Right atrium auricular region (tissue), 2 donors: ENCODE results near the gene SATB1. TPM values are rescaled to one million over a fixed set of nuclear protein-coding genes. Genes with fewer than 3 reads are reported as not detected.
"Not testable (repeated sequence)": the region's sequence is repeated elsewhere in the genome, so short reads cannot be mapped to it uniquely, and the experiment has no call there.

Experiments used
- DNase-seq: peaks from one replicate; pipeline ENCODE4 v3.0.0-alpha.2; 2019; ENCODE audit warnings: low spot score
- H3K27ac ChIP-seq, 2 donors: fragments of 200-600 bp; sonication (generic); 1 replicate in 1 of 2; 2 replicates in 1 of 2; pipeline ENCODE4 v1.5.1; 2016 to 2019
- H3K27me3 ChIP-seq, 2 donors: fragments of 200-600 bp; sonication (generic); one replicate each; pipeline versions ENCODE4 v1.5.1 to v1.6.0; 2017 to 2019
- H3K36me3 ChIP-seq: fragments of 200-600 bp; sonication (generic); one replicate; pipeline ENCODE4 v1.5.1; 2016
- H3K4me1 ChIP-seq, 2 donors: fragments of 200-600 bp; sonication (generic); one replicate each; pipeline versions ENCODE4 v1.5.1 to v1.6.0; 2017 to 2019
- H3K4me3 ChIP-seq, 2 donors: fragments of 200-600 bp; sonication (generic); 1 replicate in 1 of 2; 2 replicates in 1 of 2; pipeline ENCODE4 v1.5.1; 2017 to 2019; ENCODE audit warnings: mild to moderate bottlenecking in 1 of 2, moderate library complexity in 1 of 2
- H3K9me3 ChIP-seq, 2 donors: fragments of 200-600 bp; sonication (generic); one replicate each; pipeline ENCODE4 v1.5.1; 2019
- total RNA-seq, 2 donors: library from RNA; depleted of rRNA; stranded (reverse); fragments of >200 nt; gene quantifications; one replicate each; pipeline ENCODE4 v1.1.0, GENCODE V29; 2016
- TF ChIP-seq, protein P1 (sequence below), 2 donors: fragments of 200-600 bp; sonication (generic); IDR thresholded peaks; one replicate each; pipeline ENCODE4 v1.5.1; 2019; ENCODE audit warnings: antibody characterized with exemption in 2 of 2

SATB1 gene
- total RNA-seq, 2 donors from 2014 or later: 41.6 to 45.2 TPM

DNA sequence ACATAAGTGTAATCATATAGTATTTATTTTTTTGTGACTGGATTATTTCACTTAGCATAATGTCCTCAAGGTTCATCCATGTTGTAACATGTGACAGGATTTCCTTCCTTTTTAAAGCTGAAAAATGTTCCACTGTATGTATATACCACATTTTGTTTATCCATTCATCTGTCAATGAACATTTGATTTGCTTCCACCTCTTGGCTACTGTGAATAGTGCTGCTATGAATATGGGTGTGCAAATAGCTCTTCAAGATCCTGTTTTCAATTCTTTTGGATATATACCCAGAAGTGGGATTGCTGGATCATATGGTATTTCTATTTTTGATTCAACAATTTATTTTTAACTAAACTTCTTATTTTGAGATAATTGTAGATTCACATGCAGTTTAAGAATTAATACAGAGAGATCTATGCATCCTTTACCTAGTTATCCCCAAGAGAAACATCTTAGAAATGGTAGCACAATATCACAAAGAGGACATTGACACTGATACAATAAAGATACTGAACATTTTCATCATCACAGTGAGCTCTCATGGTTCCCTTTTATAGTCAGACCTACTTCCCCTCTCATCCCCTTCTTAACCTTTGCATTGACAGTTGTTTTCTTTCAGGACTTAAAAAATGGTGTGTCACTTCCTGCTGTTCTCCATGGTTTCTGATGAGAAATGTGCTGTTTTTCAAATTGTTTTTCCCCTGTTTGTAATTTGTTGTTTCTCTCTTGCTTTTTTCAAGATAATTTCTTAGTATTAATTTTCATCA lies 90.1 kb downstream of the SATB1 start:
- Histone ChIP-seq H3K36me3 (no peaks in the 10 kb centered on the region), H3K4me1 (peaks cover 0 to 4% of the 10 kb centered on the region in 2 donors), H3K27me3 (no peaks in the 10 kb centered on the region), H3K27ac (no peak overlapping the region), H3K9me3 (no peaks in the 10 kb centered on the region), H3K4me3 (no peak overlapping the region)
- no peak for DNase-seq
- TF ChIP-seq, protein P1, sequence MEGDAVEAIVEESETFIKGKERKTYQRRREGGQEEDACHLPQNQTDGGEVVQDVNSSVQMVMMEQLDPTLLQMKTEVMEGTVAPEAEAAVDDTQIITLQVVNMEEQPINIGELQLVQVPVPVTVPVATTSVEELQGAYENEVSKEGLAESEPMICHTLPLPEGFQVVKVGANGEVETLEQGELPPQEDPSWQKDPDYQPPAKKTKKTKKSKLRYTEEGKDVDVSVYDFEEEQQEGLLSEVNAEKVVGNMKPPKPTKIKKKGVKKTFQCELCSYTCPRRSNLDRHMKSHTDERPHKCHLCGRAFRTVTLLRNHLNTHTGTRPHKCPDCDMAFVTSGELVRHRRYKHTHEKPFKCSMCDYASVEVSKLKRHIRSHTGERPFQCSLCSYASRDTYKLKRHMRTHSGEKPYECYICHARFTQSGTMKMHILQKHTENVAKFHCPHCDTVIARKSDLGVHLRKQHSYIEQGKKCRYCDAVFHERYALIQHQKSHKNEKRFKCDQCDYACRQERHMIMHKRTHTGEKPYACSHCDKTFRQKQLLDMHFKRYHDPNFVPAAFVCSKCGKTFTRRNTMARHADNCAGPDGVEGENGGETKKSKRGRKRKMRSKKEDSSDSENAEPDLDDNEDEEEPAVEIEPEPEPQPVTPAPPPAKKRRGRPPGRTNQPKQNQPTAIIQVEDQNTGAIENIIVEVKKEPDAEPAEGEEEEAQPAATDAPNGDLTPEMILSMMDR (IDR thresholded peaks at IDR 0.05): no peak

DNA sequence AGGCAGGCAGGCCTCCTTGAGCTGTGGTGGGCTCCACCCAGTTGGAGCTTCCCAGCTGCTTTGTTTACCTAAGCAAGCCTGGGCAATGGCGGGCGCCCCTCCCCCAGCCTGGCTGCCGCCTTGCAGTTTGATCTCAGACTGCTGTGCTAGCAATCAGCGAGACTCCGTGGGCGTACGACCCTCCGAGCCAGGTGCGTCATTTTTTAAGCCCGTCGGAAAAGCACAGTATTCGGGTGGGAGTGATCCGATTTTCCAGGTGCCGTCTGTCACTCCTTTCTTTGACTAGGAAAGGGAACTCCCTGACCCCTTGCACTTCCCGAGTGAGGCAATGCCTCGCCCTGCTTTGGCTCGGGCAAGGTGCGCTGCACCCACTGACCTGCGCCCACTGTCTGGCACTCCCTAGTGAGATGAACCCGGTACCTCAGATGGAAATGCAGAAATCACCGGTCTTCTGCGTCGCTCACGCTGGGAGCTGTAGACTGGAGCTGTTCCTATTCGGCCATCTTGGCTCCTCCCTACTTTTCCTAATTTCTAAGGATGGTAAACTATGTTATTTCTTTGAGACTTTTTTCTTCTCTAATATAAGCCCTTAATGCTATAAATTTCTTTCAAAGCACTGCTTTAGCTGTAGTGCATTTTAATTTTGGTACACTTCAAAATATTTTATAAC lies 94.2 kb downstream of the SATB1 start:
- H3K9me3 ChIP-seq, H3K27me3 ChIP-seq, DNase-seq, H3K4me1 ChIP-seq, H3K4me3 ChIP-seq, H3K36me3 ChIP-seq, H3K27ac ChIP-seq: not testable (repeated sequence)

DNA sequence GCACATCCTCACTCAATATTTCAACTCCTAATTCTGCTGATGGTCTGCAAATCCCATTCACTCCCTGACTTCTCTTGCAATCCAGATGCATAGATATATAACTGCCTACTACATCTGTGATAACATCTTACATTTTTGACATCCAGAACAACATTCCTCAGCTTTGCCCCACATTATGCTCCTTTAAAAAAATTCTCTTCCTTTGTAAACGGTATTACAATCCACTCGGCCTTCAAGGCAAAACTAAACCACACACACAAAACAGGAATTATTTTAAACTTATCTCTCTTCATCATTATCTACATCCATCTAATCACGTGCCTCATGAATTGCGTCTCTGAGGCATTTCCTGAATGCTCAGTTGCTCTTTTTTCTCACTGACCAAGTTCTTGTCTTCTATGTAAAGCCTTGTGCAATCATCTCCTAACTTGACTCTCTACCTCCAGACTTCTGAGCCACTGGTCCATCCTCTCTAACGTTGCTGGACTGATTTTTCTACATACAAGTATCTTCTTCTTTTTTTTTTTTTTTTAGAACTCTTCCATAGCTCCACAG lies 117.0 kb downstream of the SATB1 start:
- DNase-seq: no peak
- Histone ChIP-seq H3K36me3 (no peaks in the 10 kb centered on the region), H3K27me3 (no peaks in the 10 kb centered on the region), H3K9me3 (no peaks in the 10 kb centered on the region), H3K27ac (no peak overlapping the region), H3K4me1 (no peaks in the 10 kb centered on the region), H3K4me3 (no peak overlapping the region)
- TF ChIP-seq, protein P1 (IDR thresholded peaks at IDR 0.05): no peak

DNA sequence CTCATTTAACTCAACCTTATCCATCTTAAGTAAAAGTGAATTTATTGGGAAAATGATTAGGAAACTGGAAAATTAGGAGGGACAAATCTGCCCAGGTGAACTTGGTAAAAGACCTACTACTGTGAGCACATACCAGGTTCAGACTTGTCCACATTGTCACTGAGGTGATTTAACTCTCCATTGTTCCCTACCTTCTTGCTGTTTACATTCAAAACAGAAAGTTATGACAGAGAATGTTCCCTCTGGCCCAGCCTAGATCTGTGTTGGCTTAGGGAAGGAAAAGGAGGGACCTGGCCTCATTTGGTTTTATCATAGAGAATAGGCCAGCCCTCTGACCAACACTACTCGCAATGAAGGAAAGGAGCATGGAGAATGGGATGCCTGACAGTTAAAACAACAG lies 117.6 kb downstream of the SATB1 start:
- H3K4me1 ChIP-seq: no peaks in the 10 kb centered on the region
- DNase-seq: no peak
- H3K4me3 ChIP-seq: no peak overlapping the region
- no peak overlapping the region for H3K27ac ChIP-seq
- H3K9me3 ChIP-seq: no peaks in the 10 kb centered on the region
- H3K27me3 ChIP-seq: no peaks in the 10 kb centered on the region
- TF ChIP-seq, protein P1 (IDR thresholded peaks at IDR 0.05): no peak
- no peaks in the 10 kb centered on the region for H3K36me3 ChIP-seq

DNA sequence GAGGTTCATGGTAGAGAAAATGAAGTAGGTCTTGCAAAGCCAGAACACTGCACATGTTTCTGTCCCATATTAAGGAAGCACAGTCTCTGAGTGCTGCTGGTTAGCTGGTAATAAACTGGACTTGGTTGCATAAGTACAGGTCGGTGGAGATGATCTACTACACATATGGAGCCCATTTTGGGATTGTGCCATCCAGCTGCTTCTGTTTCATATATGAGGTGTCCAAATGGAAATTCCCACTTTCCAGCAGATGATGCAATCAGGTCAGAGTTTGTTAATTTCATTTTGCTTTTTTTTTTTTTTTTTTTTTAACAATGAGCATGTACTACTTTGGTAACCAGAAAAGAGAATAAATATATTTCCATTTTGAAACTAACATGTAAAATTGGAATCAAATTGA lies 122.6 kb downstream of the SATB1 start:
- no peak for DNase-seq
- Histone ChIP-seq H3K4me3 (no peak overlapping the region), H3K9me3 (peaks cover 0 to 5% of the 10 kb centered on the region in 2 donors), H3K4me1 (no peaks in the 10 kb centered on the region), H3K27ac (no peak overlapping the region), H3K27me3 (no peaks in the 10 kb centered on the region), H3K36me3 (no peaks in the 10 kb centered on the region)
- TF ChIP-seq, protein P1 (IDR thresholded peaks at IDR 0.05): no peak

DNA sequence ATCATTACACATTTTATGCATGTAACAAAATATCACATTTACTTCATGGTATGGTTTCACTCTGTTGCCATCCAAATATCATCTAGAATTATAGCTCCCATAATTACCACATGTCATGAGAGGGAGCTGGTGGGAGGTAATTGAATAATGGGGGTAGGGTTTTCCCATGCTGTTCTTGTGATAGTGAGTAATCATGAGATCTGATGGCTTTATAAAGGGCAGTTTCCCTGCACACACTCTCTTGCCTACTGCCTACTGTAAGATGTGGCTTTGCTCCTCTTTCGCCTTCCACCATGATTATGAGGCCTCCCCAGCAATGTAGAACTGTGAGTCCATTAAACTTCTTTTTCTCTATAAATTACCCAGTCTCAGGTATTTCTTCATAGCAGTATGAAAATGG lies 123.4 kb downstream of the SATB1 start:
- Histone ChIP-seq H3K4me3 (no peak overlapping the region), H3K27ac (no peak overlapping the region), H3K27me3 (no peaks in the 10 kb centered on the region), H3K9me3 (peaks cover 0 to 13% of the 10 kb centered on the region in 2 donors), H3K36me3 (no peaks in the 10 kb centered on the region), H3K4me1 (no peaks in the 10 kb centered on the region)
- DNase-seq: no peak
- TF ChIP-seq, protein P1 (IDR thresholded peaks at IDR 0.05): no peak
